Ectodermal cell (in vitro differentiated cells): ENCODE data around the gene METTL27.

ENCODE experiments used
- H3K27ac ChIP-seq: 2 replicates; pipeline ENCODE4 v1.7.0; 2013; ENCODE audit warnings: mild to moderate bottlenecking, low read depth, low read length; ENCODE audit not compliant: insufficient read depth, poor library complexity, severe bottlenecking
- H3K27me3 ChIP-seq: 2 replicates; pipeline ENCODE4 v1.7.0; 2013; ENCODE audit warnings: mild to moderate bottlenecking, low read length; ENCODE audit not compliant: insufficient read depth, control insufficient read depth, poor library complexity, severe bottlenecking
- H3K36me3 ChIP-seq: one replicate; pipeline ENCODE4 v1.7.0; 2013; ENCODE audit warnings: low read length; ENCODE audit not compliant: control insufficient read depth, insufficient read depth
- H3K4me1 ChIP-seq: one replicate; pipeline ENCODE4 v1.7.0; 2013; ENCODE audit warnings: low read length; ENCODE audit not compliant: control insufficient read depth, insufficient read depth
- H3K4me3 ChIP-seq: 2 replicates; pipeline ENCODE4 v1.7.0; 2013; ENCODE audit warnings: low read depth, low read length, control low read depth; ENCODE audit not compliant: insufficient read depth
- H3K9me3 ChIP-seq: 2 replicates; pipeline ENCODE4 v1.7.0; 2013; ENCODE audit warnings: mild to moderate bottlenecking, low read length, moderate library complexity; ENCODE audit not compliant: control insufficient read depth
- WGBS, 2 experiments: methylation state at CpG; one replicate each; pipeline ENCODE4 v1.1.7; 2013; ENCODE audit warnings: missing lambda C conversion rate in 2 of 2; 5-methylcytosine and 5-hydroxymethylcytosine counted together

The METTL27 gene

DNA sequence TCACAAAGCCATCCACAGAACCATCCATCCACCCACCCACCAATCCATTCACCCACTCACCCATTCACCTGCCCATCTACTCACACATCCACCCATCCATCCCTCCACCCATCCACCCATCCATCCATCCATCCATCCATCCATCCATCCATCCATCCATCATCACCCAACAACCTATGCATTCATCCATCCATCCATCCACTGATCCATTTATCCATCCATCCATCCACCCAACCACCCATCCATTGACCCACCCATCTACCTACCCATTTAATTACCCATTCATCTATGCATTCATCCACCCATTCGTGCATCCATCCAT, 24.1 kb upstream of the METTL27 start:
- H3K4me3 ChIP-seq = no peak overlapping the region
- H3K9me3 ChIP-seq = no peaks in the 10 kb centered on the region
- H3K36me3 ChIP-seq = no peaks in the 10 kb centered on the region
- 85 to 92% methylated on average over 1 of the region's 1 CpG for WGBS, 2 experiments
- peaks cover 8% of the 10 kb centered on the region for H3K4me1 ChIP-seq
- H3K27ac ChIP-seq = no peak overlapping the region
- no peaks in the 10 kb centered on the region for H3K27me3 ChIP-seq

- no peaks in the 10 kb centered on the region for H3K27me3 ChIP-seq
- H3K4me3 ChIP-seq = no peak overlapping the region
- H3K9me3 ChIP-seq = no peaks in the 10 kb centered on the region
- no peak overlapping the region for H3K27ac ChIP-seq
- no peaks in the 10 kb centered on the region for H3K36me3 ChIP-seq
- 86 to 87% methylated on average over 6 of the region's 6 CpGs for WGBS, 2 experiments
- H3K4me1 ChIP-seq = peaks cover 8% of the 10 kb centered on the region
These were observed 23.6 kb upstream of the METTL27 start for GRCh38 chr7:73865738-73866445.

DNA sequence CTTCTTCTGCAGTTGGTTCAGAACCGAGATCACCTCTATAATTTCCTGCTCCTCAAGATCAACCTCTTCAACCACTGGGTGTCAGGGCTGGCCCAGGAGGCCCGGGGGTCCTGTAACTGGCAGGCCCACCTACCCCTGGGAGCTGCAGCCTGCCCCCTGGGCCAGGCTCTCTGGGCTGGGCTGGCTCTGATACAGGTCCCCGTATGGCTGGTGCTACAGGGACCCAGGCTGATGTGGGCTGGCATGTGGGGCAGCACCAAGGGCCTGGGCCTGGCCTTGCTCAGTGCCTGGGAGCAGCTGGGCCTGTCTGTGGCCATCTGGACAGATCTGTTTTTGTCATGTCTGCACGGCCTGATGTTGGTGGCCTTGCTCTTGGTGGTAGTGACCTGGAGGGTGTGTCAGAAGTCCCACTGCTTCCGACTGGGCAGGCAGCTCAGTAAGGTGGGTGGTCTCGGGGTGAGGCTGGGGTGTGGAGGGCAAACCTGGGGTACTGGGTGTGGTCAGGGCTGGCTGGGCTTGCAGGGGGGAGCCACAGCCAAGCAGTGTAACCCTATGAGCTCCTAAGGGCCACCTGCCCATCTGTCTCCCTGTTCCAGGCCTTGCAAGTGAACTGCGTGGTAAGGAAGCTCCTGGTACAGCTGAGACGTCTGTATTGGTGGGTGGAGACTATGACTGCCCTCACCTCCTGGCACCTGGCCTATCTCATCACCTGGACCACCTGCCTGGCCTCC, 22.8 kb upstream of the METTL27 start:
- Histone ChIP-seq H3K4me3 (no peak overlapping the region), H3K9me3 (no peaks in the 10 kb centered on the region), H3K36me3 (no peaks in the 10 kb centered on the region), H3K27me3 (no peaks in the 10 kb centered on the region), H3K4me1 (peaks cover 8% of the 10 kb centered on the region), H3K27ac (no peak overlapping the region)
- WGBS, 2 experiments = 86 to 89% methylated on average over 8 of the region's 8 CpGs

GRCh38 chr7:73861305-73861704, 19.0 kb upstream of the METTL27 start:
- Histone ChIP-seq H3K27ac (no peak overlapping the region), H3K4me3 (no peak overlapping the region), H3K27me3 (peaks cover 4% of the 10 kb centered on the region), H3K36me3 (no peaks in the 10 kb centered on the region), H3K4me1 (no peaks in the 10 kb centered on the region), H3K9me3 (no peaks in the 10 kb centered on the region)
- 92 to 97% methylated on average over 12 of the region's 12 CpGs for WGBS, 2 experiments

DNA sequence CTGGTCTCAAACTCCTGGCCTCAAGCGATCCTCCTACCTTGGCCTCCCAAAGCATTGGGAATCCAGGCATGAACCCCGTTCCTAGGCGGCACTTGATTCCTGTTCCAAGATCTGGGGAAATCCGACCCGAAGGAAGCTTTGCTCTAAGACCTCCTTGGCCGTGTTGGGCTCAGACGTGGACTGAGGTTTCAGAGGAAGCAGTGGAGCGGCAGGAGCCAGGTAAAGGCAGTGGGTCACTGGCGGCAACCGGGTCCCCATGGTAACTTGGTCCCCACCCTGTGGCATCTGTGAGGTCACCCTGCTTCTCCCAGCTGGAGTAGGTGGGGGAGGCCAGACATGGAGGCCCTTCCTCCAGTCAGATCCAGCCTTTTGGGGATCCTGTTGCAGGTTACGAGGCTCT, 18.5 kb upstream of the METTL27 start, which contains the start of gene TMEM270:
Gene TMEM270, plus strand, starts transcription at position 301 of the 400 bp plus-strand sequence. Its CDS starts 36 bp downstream, at position 337.
- no peak within 1 kb of the TSS for H3K4me3 ChIP-seq
- 87 to 88% methylated on average over 11 of the region's 11 CpGs for WGBS, 2 experiments
- H3K9me3 ChIP-seq = no peaks in the 10 kb centered on the region

GRCh38 chr7:73858807-73859206, 16.5 kb upstream of the METTL27 start:
- 87 to 90% methylated on average over 2 of the region's 2 CpGs for WGBS, 2 experiments
- Histone ChIP-seq H3K27ac (no peak overlapping the region), H3K27me3 (peaks cover 8% of the 10 kb centered on the region), H3K4me1 (no peaks in the 10 kb centered on the region), H3K9me3 (no peaks in the 10 kb centered on the region), H3K4me3 (no peak overlapping the region), H3K36me3 (no peaks in the 10 kb centered on the region)

More for the DNA sequence above, 18.5 kb upstream of the METTL27 start, which contains the start of gene TMEM270:
- Histone ChIP-seq H3K27me3 (peaks cover 6% of the 10 kb centered on the region), H3K27ac (no peak within 1 kb of the TSS), H3K4me1 (no peaks in the 10 kb centered on the region), H3K36me3 (no peaks in the 10 kb centered on the region)

- Histone ChIP-seq H3K4me1 (no peaks in the 10 kb centered on the region), H3K4me3 (no peak overlapping the region), H3K9me3 (no peaks in the 10 kb centered on the region), H3K27ac (no peak overlapping the region), H3K36me3 (no peaks in the 10 kb centered on the region), H3K27me3 (peaks cover 8% of the 10 kb centered on the region)
- 76 to 77% methylated on average over 3 of the region's 3 CpGs for WGBS, 2 experiments
These were observed 14.6 kb upstream of the METTL27 start for GRCh38 chr7:73856941-73857340.

GRCh38 chr7:73852500-73852899, 10.2 kb upstream of the METTL27 start:
- no peaks in the 10 kb centered on the region for H3K4me1 ChIP-seq
- H3K9me3 ChIP-seq = no peaks in the 10 kb centered on the region
- peaks cover 8% of the 10 kb centered on the region for H3K27me3 ChIP-seq
- H3K4me3 ChIP-seq = no peak overlapping the region
- H3K36me3 ChIP-seq = no peaks in the 10 kb centered on the region
- H3K27ac ChIP-seq = no peak overlapping the region
- WGBS, 2 experiments = 86 to 91% methylated on average over 4 to 5 of the region's 5 CpGs

- Histone ChIP-seq H3K27me3 (peaks cover 5% of the 10 kb centered on the region), H3K4me1 (no peaks in the 10 kb centered on the region), H3K4me3 (no peak overlapping the region), H3K27ac (no peak overlapping the region), H3K9me3 (no peaks in the 10 kb centered on the region), H3K36me3 (no peaks in the 10 kb centered on the region)
- 71 to 78% methylated on average over 7 of the region's 8 CpGs for WGBS, 2 experiments
These were observed 9.4 kb upstream of the METTL27 start for GRCh38 chr7:73851410-73852338.

GRCh38 chr7:73850781-73851207, 8.5 kb upstream of the METTL27 start:
- Histone ChIP-seq H3K36me3 (no peaks in the 10 kb centered on the region), H3K27me3 (peaks cover 2% of the 10 kb centered on the region), H3K4me1 (no peaks in the 10 kb centered on the region), H3K4me3 (no peak overlapping the region), H3K27ac (no peak overlapping the region), H3K9me3 (no peaks in the 10 kb centered on the region)
- WGBS, 2 experiments = 91 to 92% methylated on average over 4 of the region's 4 CpGs
